NCI-H146 treated with DMSO at 0.1 percent for 48 hours (cell line): ENCODE measurements around the gene MZT2B.
"Not testable (repeated sequence)": the region's sequence is repeated elsewhere in the genome, so short reads cannot be mapped to it uniquely, and the experiment has no call there.

Experiments
- DNase-seq: peaks from one replicate; lab custom pipeline; 2025; ENCODE audit not compliant: unreplicated experiment; lab: John Stamatoyannopoulos, UW

The MZT2B gene

DNA sequence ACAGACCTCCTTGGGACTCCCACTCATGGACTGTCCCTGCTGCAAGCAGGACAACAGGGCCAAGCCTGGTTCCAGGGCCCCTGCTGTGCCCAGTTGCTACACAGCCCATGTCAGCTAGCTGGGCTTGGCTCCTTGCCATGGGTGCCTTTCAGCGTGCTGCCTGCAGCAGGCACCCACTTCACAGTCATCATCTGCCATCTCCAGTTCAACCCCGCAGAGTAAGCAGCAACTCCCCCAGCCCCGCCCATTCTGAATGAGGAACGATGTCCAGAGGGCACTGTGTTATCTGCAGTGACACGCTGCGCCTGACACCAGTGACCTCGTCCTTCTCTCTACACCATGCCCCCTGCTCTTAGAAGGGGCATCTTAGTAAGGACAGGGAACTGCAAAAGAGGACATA is 20.5 kb downstream of the MZT2B start:
- not testable (repeated sequence) for DNase-seq

DNA sequence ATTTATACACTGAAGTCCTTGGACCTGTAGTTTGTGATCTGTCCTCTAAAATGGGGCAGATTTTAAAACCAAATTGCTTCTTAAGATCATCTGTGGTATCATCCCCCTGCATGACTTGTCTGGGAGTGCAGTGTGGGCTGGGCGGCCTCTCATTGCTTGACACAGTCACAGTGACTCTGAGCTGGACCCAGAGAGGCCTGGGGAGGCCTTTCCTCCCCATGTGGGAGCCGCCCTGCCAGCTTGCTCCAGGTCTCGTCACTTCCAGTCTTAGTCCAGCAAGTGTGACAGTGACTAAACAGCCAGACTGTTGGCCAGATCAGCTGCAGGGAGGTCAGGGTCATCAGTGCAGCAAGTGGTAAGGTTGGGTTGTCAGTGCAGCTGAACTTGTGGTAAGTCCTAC is 21.1 kb downstream of the MZT2B start:
- not testable (repeated sequence) for DNase-seq

DNA sequence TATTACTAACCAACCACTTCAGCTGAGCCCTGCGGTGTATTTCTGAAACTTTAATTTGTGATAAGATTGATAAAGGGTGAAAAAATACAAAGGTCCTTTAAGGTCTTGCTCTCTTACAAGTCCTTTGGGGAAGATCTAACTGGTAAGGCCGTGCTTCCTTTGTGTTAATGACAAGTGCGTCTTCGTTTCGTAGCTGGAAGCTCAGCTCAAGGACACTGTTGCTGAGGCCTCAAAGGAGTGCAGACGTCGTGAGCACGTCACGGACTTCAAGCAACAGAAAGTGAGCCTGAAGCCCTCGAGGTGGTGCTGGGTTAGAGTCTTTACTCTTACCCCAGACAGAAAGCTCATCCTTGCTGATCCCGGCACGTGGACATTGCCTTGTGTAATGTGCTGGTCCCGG is 25.0 kb downstream of the MZT2B start:
- DNase-seq: not testable (repeated sequence)

DNA sequence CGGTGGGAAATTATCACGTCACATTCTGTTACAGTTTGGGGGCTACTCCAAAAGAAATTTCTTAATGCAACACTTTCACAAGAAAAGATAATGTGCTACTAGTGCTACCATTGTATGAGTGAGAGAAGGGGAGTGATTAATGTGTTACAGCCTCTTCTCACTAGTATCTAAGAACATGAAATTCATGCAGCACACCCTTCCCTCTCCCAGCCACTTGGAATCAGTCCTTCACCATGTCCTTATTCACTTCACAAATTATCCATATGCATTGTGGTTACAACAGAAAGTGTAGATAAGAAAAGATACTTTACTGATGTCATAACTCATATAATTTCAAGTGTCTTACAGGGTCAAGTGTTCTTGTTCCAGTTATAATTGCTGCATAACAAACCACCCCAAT is 37.1 kb downstream of the MZT2B start:
- DNase-seq: not testable (repeated sequence)

DNA sequence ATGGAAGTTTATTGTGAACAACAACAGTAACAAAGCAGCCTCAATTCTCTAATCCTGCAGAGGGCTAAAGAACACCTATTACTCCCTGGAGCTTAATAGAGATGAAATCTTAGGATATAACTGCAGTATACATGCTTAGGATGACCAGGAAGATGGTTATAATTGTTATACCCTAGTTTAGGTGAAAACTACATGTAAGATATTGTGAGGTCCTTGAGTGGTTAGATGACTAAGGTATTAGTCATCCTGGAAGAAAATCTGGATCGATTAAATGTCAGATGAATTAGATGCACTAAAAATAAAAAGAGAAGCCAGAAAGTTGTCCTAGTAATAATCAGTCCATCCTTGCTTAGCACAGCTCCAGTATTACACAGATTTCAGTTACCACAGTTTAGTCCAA is 38.4 kb downstream of the MZT2B start:
- DNase-seq: not testable (repeated sequence)

DNA sequence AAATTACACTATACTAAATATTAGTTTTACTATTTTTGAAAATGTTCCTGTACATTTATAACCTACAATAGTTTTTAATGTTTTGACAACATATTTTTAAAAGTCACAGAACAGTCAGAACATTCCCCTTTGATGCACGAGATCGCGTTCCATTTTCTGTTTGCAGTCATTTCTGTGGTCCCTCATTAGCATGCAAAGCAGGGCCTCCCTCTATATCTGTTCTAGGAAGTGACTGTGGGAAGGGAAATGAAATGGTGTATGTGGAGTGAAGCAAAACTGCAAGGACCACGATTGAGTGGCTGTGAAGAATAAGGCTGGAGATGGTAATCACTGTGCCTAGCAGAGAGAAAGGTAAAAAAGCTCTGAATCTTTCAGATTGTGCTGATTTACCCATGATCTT is 40.5 kb downstream of the MZT2B start:
- not testable (repeated sequence) for DNase-seq

DNA sequence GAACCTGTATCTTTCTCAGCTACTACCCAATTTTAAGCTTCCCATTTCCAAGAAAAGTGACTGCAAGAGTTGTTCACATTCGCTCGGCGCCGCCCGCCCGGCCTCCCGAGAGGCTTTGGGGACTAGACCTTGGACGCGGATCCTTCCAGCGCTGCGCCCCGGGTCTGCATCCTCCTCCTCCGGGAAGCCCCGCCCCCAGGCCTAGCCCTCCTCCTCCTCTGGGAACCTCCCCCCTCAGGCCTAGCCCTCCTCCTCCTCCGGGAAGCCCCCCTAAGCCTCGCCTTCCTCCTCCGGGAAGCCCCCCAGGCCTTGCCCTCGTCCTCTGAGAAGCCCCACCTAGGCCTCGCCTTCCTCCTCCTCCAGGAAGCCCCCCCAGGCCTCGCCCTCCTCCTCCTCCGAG is 45.9 kb downstream of the MZT2B start:
- not testable (repeated sequence) for DNase-seq

DNA sequence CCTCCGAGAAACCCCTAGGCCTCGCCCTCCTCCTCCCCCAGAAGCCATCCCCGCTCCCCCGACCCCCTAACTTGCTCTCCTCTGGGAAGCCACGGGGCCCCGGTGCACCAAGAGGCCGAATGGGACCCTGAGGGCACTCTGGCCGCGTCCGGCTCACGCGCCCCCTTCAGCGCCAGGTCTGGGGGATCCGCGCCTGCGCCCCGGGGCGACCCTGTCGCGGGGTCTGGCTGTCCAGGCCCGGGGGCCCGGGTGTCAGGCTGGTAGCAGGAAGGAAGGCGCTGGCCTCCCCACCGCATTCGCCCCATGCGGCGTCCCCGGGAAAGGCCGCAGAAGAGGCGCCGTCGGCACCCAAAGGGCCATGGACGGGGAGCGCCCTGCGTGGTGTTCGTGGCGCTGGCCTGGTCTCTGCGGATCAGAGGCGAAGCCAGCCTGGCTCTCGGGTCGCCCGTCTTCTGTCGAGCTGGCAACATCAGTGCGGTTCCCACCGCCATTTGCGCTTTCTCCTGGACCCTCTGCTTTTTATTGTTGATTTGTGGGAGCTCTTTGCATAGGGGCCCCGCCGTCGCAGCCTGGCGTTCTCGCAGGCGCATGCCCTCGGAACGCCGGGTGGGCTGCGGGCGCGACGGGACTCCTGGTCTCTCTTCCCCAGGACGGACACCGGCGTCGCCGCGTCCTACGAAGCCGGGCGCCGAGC is 46.6 kb downstream of the MZT2B start:
- not testable (repeated sequence) for DNase-seq

DNA sequence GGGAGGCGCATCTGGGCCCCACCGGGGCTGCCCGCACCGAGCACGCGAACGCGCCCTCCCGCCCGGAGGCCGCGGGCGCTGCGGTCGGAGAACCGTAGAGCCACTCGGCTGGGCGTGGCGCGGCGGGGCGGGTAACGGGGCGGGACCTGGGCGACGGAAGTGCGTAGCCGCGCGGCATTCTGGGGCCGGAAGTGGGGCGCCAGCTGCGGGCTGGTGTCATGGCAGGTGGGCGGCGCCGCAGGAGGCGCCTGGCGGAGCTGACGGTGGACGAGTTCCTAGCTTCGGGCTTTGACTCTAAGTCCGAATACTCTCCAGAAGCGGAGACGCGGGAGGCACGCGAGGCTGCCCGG is 47.1 kb downstream of the MZT2B start:
- DNase-seq: not testable (repeated sequence)

DNA sequence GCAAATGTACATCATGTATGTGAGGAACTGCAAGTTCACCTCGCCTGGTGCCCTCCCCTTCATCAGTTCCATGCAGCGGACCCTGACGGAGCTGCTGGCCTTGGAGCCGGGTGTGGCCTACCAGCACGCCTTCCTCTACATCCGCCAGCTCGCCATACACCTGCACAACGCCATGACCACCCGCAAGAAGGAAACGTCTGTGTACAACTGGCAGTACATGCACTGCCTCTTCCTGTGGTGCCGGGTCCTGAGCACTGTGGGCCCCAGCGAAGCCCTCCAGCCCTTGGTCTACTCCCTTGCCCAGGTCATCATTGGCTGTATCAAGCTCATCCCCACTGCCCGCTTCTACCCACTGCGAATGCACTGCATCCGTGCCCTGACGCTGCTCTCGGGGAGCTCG is 48.3 kb downstream of the MZT2B start:
- DNase-seq: not testable (repeated sequence)

DNA sequence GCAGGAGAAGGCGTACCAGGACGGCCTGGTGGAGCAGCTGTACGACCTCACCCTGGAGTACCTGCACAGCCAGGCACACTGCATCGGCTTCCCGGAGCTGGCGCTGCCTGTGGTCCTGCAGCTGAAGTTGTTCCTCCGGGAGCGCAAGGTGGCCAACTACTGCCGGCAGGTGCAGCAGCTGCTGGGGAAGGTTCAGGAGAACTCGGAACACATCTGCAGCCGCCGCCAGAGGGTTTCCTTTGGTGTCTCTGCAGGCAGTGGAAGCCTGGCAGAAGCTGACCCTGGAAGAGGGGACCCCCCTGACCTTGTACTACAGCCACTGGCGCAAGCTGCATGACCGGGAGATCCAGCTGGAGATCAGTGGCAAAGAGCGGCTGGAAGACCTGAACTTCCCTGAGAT is 48.8 kb downstream of the MZT2B start:
- DNase-seq: not testable (repeated sequence)

DNA sequence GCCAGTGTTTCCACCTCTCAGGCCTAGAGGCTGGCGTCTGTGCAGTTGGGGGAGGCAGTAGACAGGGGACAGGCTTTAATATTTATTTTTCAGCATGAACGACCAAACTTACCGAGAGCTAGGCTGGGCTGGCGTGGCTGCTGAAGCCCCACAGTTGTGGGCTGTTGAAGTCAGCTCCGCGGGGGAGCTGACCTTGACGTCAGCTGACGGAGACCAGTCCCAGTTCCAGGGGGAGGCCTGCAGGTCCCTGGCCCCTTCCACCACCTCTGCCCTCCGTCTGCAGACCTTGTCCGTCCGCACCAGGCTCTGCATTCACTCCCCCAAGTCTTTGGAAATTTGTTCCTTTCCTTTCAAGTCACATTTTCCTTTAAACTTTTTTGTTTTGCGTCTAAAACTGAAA is 49.6 kb downstream of the MZT2B start:
- DNase-seq: no peak

DNA sequence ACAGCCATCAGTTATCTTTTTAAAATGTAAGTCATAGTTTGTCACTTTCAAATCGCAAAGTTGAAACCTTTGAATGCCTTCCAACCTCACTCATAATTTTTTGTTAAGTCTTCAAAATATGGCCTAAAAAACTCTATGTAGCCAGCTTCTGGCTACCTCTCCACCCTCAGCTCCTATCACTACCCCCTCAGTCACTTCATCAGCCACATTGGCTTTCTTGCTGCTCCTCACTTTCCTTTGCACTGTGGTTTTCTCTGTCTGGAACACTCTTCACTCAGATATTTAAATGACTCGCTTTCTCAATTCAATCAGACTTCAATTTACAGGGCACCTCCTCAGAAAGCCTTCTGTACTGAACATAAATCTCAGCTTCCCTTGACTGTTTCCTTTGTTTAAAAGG is 51.0 kb downstream of the MZT2B start:
- not testable (repeated sequence) for DNase-seq

DNA sequence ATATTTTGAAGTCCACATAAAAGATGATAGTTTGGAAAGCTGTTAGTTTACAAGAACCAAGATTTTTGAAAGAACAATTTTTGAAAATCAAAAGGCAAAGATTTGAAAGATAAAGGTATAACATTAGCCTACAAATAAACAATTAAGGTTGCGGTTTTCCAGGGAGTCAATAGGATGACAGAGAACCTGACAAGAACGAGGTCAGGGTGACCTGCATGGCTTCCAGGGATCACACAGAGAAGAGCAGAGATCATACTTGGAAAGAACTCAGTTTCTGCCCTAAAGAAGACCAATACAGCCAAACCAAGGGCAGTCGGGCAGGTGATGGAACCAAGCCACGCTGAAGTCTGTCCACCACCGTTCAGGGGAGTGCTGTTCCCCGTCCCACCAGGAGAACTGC is 57.5 kb downstream of the MZT2B start:
- not testable (repeated sequence) for DNase-seq
